WTC11 (cell line): Measurements from ENCODE around the gene DNAJC6. TPM values are rescaled to one million over a fixed set of nuclear protein-coding genes. Genes with fewer than 3 reads are reported as not detected.

Source experiments
- CBFB ChIP-seq: sonication (generic); formaldehyde crosslinking; IDR thresholded peaks from 2 replicates; pipeline ENCODE4 v1.8.1; 2022; ENCODE audit warnings: mild to moderate bottlenecking, low read depth, missing genetic modification reagents
- CREB1 ChIP-seq: sonication (generic); formaldehyde crosslinking; IDR thresholded peaks from 2 replicates; pipeline ENCODE4 v1.8.0; 2023; ENCODE audit warnings: mild to moderate bottlenecking, missing genetic modification reagents
- CREM ChIP-seq: sonication (generic); formaldehyde crosslinking; IDR thresholded peaks from 2 replicates; pipeline ENCODE4 v1.8.1; 2022; ENCODE audit warnings: mild to moderate bottlenecking, missing genetic modification reagents, moderate library complexity
- FOXK1 ChIP-seq: sonication (generic); formaldehyde crosslinking; IDR thresholded peaks from 2 replicates; pipeline ENCODE4 v1.8.0; 2022; ENCODE audit warnings: mild to moderate bottlenecking, moderate library complexity, missing genetic modification reagents
- GABPB1 ChIP-seq: sonication (generic); formaldehyde crosslinking; IDR thresholded peaks from 2 replicates; pipeline ENCODE4 v1.8.1; 2023; ENCODE audit warnings: mild to moderate bottlenecking, missing genetic modification reagents
- GTF2I ChIP-seq: fragments of 250-450 bp; sonication (Bioruptor Pico); conservative IDR thresholded peaks from 2 replicates; pipeline ENCODE4 v1.4.0; 2021; ENCODE audit warnings: mild to moderate bottlenecking
- IRF2 ChIP-seq: sonication (generic); formaldehyde crosslinking; IDR thresholded peaks from 2 replicates; pipeline ENCODE4 v1.8.0; 2022; ENCODE audit warnings: low read depth, missing genetic modification reagents, borderline replicate concordance
- NFE2L1 ChIP-seq: sonication (generic); formaldehyde crosslinking; IDR thresholded peaks from 2 replicates; pipeline ENCODE4 v1.8.1; 2023; ENCODE audit warnings: missing genetic modification reagents
- SMAD3 ChIP-seq: sonication (generic); formaldehyde crosslinking; IDR thresholded peaks from 2 replicates; pipeline ENCODE4 v1.8.0; 2022; ENCODE audit warnings: missing genetic modification reagents, mild to moderate bottlenecking, borderline replicate concordance
- SMAD4 ChIP-seq: sonication (generic); formaldehyde crosslinking; IDR thresholded peaks from 2 replicates; pipeline ENCODE4 v1.8.0; 2022; ENCODE audit warnings: mild to moderate bottlenecking, missing genetic modification reagents
- SOX15 ChIP-seq: fragments of 250-450 bp; sonication (Bioruptor Pico); IDR thresholded peaks from 2 replicates; pipeline ENCODE4 v1.9.0; 2021; ENCODE audit warnings: mild to moderate bottlenecking
- TEAD1 ChIP-seq: sonication (generic); formaldehyde crosslinking; IDR thresholded peaks from 2 replicates; pipeline ENCODE4 v1.8.0; 2022; ENCODE audit warnings: mild to moderate bottlenecking, missing genetic modification reagents
- ZNF232 ChIP-seq: sonication (generic); formaldehyde crosslinking; IDR thresholded peaks from 2 replicates; pipeline ENCODE4 v1.8.0; 2022; ENCODE audit warnings: mild to moderate bottlenecking, missing genetic modification reagents
- ZNF317 ChIP-seq: sonication (generic); formaldehyde crosslinking; IDR thresholded peaks from 2 replicates; pipeline ENCODE4 v1.8.1; 2023; ENCODE audit warnings: low read depth, mild to moderate bottlenecking, moderate library complexity, missing genetic modification reagents, borderline replicate concordance
- ZNF671 ChIP-seq: fragments of 250-450 bp; sonication (Bioruptor Pico); IDR thresholded peaks from 2 replicates; pipeline ENCODE4 v1.8.0; 2021; ENCODE audit warnings: mild to moderate bottlenecking
- total RNA-seq: library from RNA; stranded (reverse); gene quantifications from 3 replicates; pipeline ENCODE4 v1.2.3, GENCODE V29; 2021
- TF ChIP-seq, protein P1 (sequence below): sonication (generic); formaldehyde crosslinking; IDR thresholded peaks from 2 replicates; pipeline ENCODE4 v1.8.0; 2023; ENCODE audit warnings: missing genetic modification reagents, mild to moderate bottlenecking, borderline replicate concordance
- TF ChIP-seq, protein P2 (sequence below): sonication (generic); formaldehyde crosslinking; IDR thresholded peaks from 2 replicates; pipeline ENCODE4 v1.8.1; 2023; ENCODE audit warnings: mild to moderate bottlenecking, missing genetic modification reagents, borderline replicate concordance
- TF ChIP-seq, protein P3 (sequence below): sonication (generic); formaldehyde crosslinking; IDR thresholded peaks from 2 replicates; pipeline ENCODE4 v1.8.0; 2023; ENCODE audit warnings: mild to moderate bottlenecking, missing genetic modification reagents
- TF ChIP-seq, protein P4 (sequence below): sonication (generic); formaldehyde crosslinking; IDR thresholded peaks from 2 replicates; pipeline ENCODE4 v1.8.0; 2022; ENCODE audit warnings: mild to moderate bottlenecking, missing genetic modification reagents
- TF ChIP-seq, protein P5 (sequence below): sonication (generic); formaldehyde crosslinking; IDR thresholded peaks from 2 replicates; pipeline ENCODE4 v1.8.1; 2022; ENCODE audit warnings: mild to moderate bottlenecking, moderate library complexity, missing genetic modification reagents
- TF ChIP-seq, protein P6 (sequence below): sonication (generic); formaldehyde crosslinking; IDR thresholded peaks from 2 replicates; pipeline ENCODE4 v1.8.0; 2022; ENCODE audit warnings: mild to moderate bottlenecking, missing genetic modification reagents
- TF ChIP-seq, protein P7 (sequence below): sonication (generic); formaldehyde crosslinking; IDR thresholded peaks from 2 replicates; pipeline ENCODE4 v1.8.1; 2023; ENCODE audit warnings: mild to moderate bottlenecking, missing genetic modification reagents
- TF ChIP-seq, protein P8 (sequence below): sonication (generic); formaldehyde crosslinking; IDR thresholded peaks from 2 replicates; pipeline ENCODE4 v1.8.0; 2022; ENCODE audit warnings: mild to moderate bottlenecking, missing genetic modification reagents

The DNAJC6 gene
- total RNA-seq, 1 experiment from 2014 or later: 9.1 TPM

DNA sequence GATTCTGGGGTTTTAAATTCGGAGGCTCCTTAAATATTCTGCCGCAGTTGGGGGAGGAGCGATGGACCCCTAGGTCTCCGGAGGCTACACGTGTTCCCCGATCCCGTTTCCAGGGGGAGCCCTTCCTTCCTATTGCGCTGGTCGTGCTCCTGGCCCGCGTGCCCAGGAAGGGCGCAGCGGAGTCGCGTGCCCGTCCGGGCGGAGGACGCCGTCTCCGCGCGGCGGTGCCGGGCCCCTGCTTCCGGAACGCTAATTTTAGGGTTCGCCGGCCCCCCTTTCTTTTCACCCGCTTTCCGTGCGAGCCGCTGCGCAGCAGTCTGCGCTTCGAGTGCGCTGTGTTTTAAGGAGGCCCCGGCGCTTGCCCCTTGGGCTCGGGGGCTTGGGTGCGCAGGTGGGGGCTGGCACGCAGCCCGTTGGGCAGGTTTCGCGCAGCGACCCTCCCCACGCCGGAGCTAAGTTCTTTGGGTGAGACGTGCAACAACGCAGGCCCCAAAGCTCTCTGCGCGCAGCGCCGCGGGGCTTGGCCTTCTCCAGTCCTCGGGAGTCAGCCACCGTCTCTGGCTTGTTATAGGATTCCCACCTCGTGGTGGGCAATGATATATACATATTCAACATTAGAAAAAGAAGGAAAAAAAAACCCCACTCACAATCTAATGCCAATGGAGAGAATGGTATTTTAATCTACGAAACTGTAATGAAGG lies 43.5 kb upstream of the DNAJC6 start (continued):
- TF ChIP-seq, protein P1, sequence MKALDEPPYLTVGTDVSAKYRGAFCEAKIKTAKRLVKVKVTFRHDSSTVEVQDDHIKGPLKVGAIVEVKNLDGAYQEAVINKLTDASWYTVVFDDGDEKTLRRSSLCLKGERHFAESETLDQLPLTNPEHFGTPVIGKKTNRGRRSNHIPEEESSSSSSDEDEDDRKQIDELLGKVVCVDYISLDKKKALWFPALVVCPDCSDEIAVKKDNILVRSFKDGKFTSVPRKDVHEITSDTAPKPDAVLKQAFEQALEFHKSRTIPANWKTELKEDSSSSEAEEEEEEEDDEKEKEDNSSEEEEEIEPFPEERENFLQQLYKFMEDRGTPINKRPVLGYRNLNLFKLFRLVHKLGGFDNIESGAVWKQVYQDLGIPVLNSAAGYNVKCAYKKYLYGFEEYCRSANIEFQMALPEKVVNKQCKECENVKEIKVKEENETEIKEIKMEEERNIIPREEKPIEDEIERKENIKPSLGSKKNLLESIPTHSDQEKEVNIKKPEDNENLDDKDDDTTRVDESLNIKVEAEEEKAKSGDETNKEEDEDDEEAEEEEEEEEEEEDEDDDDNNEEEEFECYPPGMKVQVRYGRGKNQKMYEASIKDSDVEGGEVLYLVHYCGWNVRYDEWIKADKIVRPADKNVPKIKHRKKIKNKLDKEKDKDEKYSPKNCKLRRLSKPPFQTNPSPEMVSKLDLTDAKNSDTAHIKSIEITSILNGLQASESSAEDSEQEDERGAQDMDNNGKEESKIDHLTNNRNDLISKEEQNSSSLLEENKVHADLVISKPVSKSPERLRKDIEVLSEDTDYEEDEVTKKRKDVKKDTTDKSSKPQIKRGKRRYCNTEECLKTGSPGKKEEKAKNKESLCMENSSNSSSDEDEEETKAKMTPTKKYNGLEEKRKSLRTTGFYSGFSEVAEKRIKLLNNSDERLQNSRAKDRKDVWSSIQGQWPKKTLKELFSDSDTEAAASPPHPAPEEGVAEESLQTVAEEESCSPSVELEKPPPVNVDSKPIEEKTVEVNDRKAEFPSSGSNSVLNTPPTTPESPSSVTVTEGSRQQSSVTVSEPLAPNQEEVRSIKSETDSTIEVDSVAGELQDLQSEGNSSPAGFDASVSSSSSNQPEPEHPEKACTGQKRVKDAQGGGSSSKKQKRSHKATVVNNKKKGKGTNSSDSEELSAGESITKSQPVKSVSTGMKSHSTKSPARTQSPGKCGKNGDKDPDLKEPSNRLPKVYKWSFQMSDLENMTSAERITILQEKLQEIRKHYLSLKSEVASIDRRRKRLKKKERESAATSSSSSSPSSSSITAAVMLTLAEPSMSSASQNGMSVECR (CRISPR knock-in tag): peak; percentile 95
- TF ChIP-seq, protein P2, sequence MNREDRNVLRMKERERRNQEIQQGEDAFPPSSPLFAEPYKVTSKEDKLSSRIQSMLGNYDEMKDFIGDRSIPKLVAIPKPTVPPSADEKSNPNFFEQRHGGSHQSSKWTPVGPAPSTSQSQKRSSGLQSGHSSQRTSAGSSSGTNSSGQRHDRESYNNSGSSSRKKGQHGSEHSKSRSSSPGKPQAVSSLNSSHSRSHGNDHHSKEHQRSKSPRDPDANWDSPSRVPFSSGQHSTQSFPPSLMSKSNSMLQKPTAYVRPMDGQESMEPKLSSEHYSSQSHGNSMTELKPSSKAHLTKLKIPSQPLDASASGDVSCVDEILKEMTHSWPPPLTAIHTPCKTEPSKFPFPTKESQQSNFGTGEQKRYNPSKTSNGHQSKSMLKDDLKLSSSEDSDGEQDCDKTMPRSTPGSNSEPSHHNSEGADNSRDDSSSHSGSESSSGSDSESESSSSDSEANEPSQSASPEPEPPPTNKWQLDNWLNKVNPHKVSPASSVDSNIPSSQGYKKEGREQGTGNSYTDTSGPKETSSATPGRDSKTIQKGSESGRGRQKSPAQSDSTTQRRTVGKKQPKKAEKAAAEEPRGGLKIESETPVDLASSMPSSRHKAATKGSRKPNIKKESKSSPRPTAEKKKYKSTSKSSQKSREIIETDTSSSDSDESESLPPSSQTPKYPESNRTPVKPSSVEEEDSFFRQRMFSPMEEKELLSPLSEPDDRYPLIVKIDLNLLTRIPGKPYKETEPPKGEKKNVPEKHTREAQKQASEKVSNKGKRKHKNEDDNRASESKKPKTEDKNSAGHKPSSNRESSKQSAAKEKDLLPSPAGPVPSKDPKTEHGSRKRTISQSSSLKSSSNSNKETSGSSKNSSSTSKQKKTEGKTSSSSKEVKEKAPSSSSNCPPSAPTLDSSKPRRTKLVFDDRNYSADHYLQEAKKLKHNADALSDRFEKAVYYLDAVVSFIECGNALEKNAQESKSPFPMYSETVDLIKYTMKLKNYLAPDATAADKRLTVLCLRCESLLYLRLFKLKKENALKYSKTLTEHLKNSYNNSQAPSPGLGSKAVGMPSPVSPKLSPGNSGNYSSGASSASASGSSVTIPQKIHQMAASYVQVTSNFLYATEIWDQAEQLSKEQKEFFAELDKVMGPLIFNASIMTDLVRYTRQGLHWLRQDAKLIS (CRISPR knock-in tag): no peak
- TF ChIP-seq ZNF317 (CRISPR knock-in tag): 0 out of 2 replicates have a peak, but pooled peaks have one; percentile 56
- TF ChIP-seq ZNF671: no peak
- peak; percentile 42; the same call in 1 of the 2 replicates for TF ChIP-seq NFE2L1 (CRISPR knock-in tag)
- TF ChIP-seq SMAD4: 0 out of 2 replicates have a peak, but pooled peaks have one; percentile 43
- TF ChIP-seq, protein P3, sequence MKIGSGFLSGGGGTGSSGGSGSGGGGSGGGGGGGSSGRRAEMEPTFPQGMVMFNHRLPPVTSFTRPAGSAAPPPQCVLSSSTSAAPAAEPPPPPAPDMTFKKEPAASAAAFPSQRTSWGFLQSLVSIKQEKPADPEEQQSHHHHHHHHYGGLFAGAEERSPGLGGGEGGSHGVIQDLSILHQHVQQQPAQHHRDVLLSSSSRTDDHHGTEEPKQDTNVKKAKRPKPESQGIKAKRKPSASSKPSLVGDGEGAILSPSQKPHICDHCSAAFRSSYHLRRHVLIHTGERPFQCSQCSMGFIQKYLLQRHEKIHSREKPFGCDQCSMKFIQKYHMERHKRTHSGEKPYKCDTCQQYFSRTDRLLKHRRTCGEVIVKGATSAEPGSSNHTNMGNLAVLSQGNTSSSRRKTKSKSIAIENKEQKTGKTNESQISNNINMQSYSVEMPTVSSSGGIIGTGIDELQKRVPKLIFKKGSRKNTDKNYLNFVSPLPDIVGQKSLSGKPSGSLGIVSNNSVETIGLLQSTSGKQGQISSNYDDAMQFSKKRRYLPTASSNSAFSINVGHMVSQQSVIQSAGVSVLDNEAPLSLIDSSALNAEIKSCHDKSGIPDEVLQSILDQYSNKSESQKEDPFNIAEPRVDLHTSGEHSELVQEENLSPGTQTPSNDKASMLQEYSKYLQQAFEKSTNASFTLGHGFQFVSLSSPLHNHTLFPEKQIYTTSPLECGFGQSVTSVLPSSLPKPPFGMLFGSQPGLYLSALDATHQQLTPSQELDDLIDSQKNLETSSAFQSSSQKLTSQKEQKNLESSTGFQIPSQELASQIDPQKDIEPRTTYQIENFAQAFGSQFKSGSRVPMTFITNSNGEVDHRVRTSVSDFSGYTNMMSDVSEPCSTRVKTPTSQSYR (CRISPR knock-in tag): peak; percentile 78; the same call in 1 of the 2 replicates
- 0 out of 2 replicates have a peak, but pooled peaks have one; percentile 16 for TF ChIP-seq GABPB1 (CRISPR knock-in tag)
- TF ChIP-seq CREB1 (CRISPR knock-in tag): peak; percentile 65; the same call in 1 of the 2 replicates
- no peak for TF ChIP-seq IRF2 (CRISPR knock-in tag)
- no peak for TF ChIP-seq CBFB (CRISPR knock-in tag)
- TF ChIP-seq, protein P4, sequence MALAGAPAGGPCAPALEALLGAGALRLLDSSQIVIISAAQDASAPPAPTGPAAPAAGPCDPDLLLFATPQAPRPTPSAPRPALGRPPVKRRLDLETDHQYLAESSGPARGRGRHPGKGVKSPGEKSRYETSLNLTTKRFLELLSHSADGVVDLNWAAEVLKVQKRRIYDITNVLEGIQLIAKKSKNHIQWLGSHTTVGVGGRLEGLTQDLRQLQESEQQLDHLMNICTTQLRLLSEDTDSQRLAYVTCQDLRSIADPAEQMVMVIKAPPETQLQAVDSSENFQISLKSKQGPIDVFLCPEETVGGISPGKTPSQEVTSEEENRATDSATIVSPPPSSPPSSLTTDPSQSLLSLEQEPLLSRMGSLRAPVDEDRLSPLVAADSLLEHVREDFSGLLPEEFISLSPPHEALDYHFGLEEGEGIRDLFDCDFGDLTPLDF: peak; percentile 82
- TF ChIP-seq, protein P5, sequence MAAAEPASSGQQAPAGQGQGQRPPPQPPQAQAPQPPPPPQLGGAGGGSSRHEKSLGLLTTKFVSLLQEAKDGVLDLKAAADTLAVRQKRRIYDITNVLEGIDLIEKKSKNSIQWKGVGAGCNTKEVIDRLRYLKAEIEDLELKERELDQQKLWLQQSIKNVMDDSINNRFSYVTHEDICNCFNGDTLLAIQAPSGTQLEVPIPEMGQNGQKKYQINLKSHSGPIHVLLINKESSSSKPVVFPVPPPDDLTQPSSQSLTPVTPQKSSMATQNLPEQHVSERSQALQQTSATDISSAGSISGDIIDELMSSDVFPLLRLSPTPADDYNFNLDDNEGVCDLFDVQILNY (CRISPR knock-in tag): peak; percentile 50; the same call in 1 of the 2 replicates
- 0 out of 2 replicates have a peak, but pooled peaks have one; percentile 45 for TF ChIP-seq CREM
- TF ChIP-seq, protein P6, sequence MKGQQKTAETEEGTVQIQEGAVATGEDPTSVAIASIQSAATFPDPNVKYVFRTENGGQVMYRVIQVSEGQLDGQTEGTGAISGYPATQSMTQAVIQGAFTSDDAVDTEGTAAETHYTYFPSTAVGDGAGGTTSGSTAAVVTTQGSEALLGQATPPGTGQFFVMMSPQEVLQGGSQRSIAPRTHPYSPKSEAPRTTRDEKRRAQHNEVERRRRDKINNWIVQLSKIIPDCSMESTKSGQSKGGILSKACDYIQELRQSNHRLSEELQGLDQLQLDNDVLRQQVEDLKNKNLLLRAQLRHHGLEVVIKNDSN (CRISPR knock-in tag): peak; percentile 76
- TF ChIP-seq GTF2I: no peak
- TF ChIP-seq SMAD3 (CRISPR knock-in tag): peak; percentile 88
- TF ChIP-seq, protein P7, sequence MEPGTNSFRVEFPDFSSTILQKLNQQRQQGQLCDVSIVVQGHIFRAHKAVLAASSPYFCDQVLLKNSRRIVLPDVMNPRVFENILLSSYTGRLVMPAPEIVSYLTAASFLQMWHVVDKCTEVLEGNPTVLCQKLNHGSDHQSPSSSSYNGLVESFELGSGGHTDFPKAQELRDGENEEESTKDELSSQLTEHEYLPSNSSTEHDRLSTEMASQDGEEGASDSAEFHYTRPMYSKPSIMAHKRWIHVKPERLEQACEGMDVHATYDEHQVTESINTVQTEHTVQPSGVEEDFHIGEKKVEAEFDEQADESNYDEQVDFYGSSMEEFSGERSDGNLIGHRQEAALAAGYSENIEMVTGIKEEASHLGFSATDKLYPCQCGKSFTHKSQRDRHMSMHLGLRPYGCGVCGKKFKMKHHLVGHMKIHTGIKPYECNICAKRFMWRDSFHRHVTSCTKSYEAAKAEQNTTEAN (CRISPR knock-in tag): 0 out of 2 replicates have a peak, but pooled peaks have one; percentile 39
- TF ChIP-seq TEAD1 (CRISPR knock-in tag): peak; percentile 77; the same call in 1 of the 2 replicates
- TF ChIP-seq SOX15 (CRISPR knock-in tag): no peak
- TF ChIP-seq, protein P8, sequence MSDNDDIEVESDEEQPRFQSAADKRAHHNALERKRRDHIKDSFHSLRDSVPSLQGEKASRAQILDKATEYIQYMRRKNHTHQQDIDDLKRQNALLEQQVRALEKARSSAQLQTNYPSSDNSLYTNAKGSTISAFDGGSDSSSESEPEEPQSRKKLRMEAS (CRISPR knock-in tag): peak; percentile 96
- peak; percentile 93; the same call in 1 of the 2 replicates for TF ChIP-seq ZNF232 (CRISPR knock-in tag)
- peak; percentile 69 for TF ChIP-seq FOXK1 (CRISPR knock-in tag)
